ENCODE measurements around the gene HNF4A. TPM values are rescaled to one million over a fixed set of nuclear protein-coding genes. Genes with fewer than 3 reads are reported as not detected.

HNF4A gene
- total RNA-seq, 2 donors from 2014 or later = 0.78 TPM; not detected in 1

GRCh38 chr20:44461142-44461802 lies 105.8 kb downstream of the HNF4A start:
- DNase-seq (ENCODE audit: low spot score) (no peak), ATAC-seq (ENCODE audit: insufficient number of reproducible peaks, low FRiP score, low read depth) (no peak)
- no peaks in the 10 kb centered on the region for H3K4me1 ChIP-seq (ENCODE audit: control insufficient read depth in 1 of 2, low read depth in 2 of 2)
- no peaks in the 10 kb centered on the region for H3K27me3 ChIP-seq (replicated peaks; ENCODE audit: insufficient read depth)
- H3K4me3 ChIP-seq = no peak overlapping the region
- H3K9me3 ChIP-seq = no peaks in the 10 kb centered on the region
- TF ChIP-seq CTCF (IDR thresholded peaks at IDR 0.05) = no peak
- no peak overlapping the region for H3K27ac ChIP-seq
- H3K36me3 ChIP-seq = no peaks in the 10 kb centered on the region

GRCh38 chr20:44461803-44462174 lies 106.3 kb downstream of the HNF4A start:
- no peaks in the 10 kb centered on the region for H3K36me3 ChIP-seq
- no peak for DNase-seq (ENCODE audit: low spot score)
- no peak overlapping the region for H3K4me3 ChIP-seq
- H3K4me1 ChIP-seq (ENCODE audit: control insufficient read depth in 1 of 2, low read depth in 2 of 2) = no peaks in the 10 kb centered on the region
- no peak overlapping the region for H3K27ac ChIP-seq
- no peak for ATAC-seq (ENCODE audit: insufficient number of reproducible peaks, low FRiP score, low read depth)
- TF ChIP-seq CTCF (IDR thresholded peaks at IDR 0.05) = no peak
- no peaks in the 10 kb centered on the region for H3K27me3 ChIP-seq (replicated peaks; ENCODE audit: insufficient read depth)
- H3K9me3 ChIP-seq = no peaks in the 10 kb centered on the region

GRCh38 chr20:44463466-44463865 lies 108.0 kb downstream of the HNF4A start:
- Histone ChIP-seq H3K36me3 (no peaks in the 10 kb centered on the region), H3K4me3 (no peak overlapping the region), H3K4me1 (ENCODE audit: control insufficient read depth in 1 of 2, low read depth in 2 of 2) (no peaks in the 10 kb centered on the region), H3K27ac (no peak overlapping the region), H3K9me3 (no peaks in the 10 kb centered on the region), H3K27me3 (replicated peaks; ENCODE audit: insufficient read depth) (no peaks in the 10 kb centered on the region)
- DNase-seq (ENCODE audit: low spot score) (no peak), ATAC-seq (ENCODE audit: insufficient number of reproducible peaks, low FRiP score, low read depth) (no peak)
- no peak for TF ChIP-seq CTCF (IDR thresholded peaks at IDR 0.05)

- Histone ChIP-seq H3K36me3 (no peaks in the 10 kb centered on the region), H3K4me3 (no peak overlapping the region), H3K27me3 (replicated peaks; ENCODE audit: insufficient read depth) (no peaks in the 10 kb centered on the region), H3K4me1 (ENCODE audit: control insufficient read depth in 1 of 2, low read depth in 2 of 2) (no peaks in the 10 kb centered on the region), H3K27ac (no peak overlapping the region), H3K9me3 (no peaks in the 10 kb centered on the region)
- no peak for TF ChIP-seq CTCF (IDR thresholded peaks at IDR 0.05)
- DNase-seq (ENCODE audit: low spot score) = no peak
- no peak for ATAC-seq (ENCODE audit: insufficient number of reproducible peaks, low FRiP score, low read depth)
These were observed 109.0 kb downstream of the HNF4A start for GRCh38 chr20:44464514-44464913.

GRCh38 chr20:44465001-44465560 lies 109.6 kb downstream of the HNF4A start:
- DNase-seq (ENCODE audit: low spot score) (no peak), ATAC-seq (ENCODE audit: insufficient number of reproducible peaks, low FRiP score, low read depth) (no peak)
- no peak for TF ChIP-seq CTCF (IDR thresholded peaks at IDR 0.05)
- no peak overlapping the region for H3K4me3 ChIP-seq
- no peaks in the 10 kb centered on the region for H3K36me3 ChIP-seq
- H3K9me3 ChIP-seq = no peaks in the 10 kb centered on the region
- no peaks in the 10 kb centered on the region for H3K27me3 ChIP-seq (replicated peaks; ENCODE audit: insufficient read depth)
- no peaks in the 10 kb centered on the region for H3K4me1 ChIP-seq (ENCODE audit: control insufficient read depth in 1 of 2, low read depth in 2 of 2)
- no peak overlapping the region for H3K27ac ChIP-seq
